B cell (primary cell): ENCODE data around the gene VAMP4. TPM values are rescaled to one million over a fixed set of nuclear protein-coding genes. Genes with fewer than 3 reads are reported as not detected.
"Not testable (repeated sequence)": the region's sequence is repeated elsewhere in the genome, so short reads cannot be mapped to it uniquely, and the experiment has no call there.

Source experiments
- ATAC-seq: fragments of 200-7000 bp; cut with Tn5 transposase; one replicate; pipeline ENCODE4 v1.10.0; 2021; ENCODE audit warnings: low read depth, mild to moderate bottlenecking, moderate number of reproducible peaks, moderate library complexity
- CTCF ChIA-PET: fragments of 350-600 bp; sonication (Branson Sonifier 250); formaldehyde crosslinking; loops from one replicate; lab custom pipeline; 2021; ENCODE audit warnings: antibody characterized with exemption, inconsistent platforms; lab: Charles Lee
- POLR2A ChIA-PET: fragments of 350-600 bp; sonication (Branson Sonifier 250); formaldehyde crosslinking; loops from one replicate; lab custom pipeline; 2021; ENCODE audit warnings: antibody characterized with exemption; lab: Charles Lee
- DNase-seq: peaks from one replicate; pipeline ENCODE4 v3.0.0; 2013
- H2AFZ ChIP-seq: 2 replicates; pipeline ENCODE4 v1.6.1; 2012; ENCODE audit warnings: mild to moderate bottlenecking, low read depth, low read length; ENCODE audit not compliant: insufficient read depth, poor library complexity, severe bottlenecking
- H3K27ac ChIP-seq, 2 donors: 1 replicate in 1 of 2; 2 replicates in 1 of 2; pipeline ENCODE4 v1.5.1; 2012 to 2013; ENCODE audit warnings: low read length in 2 of 2, mild to moderate bottlenecking in 2 of 2, moderate library complexity in 1 of 2
- H3K27me3 ChIP-seq, 4 experiments: fragments of 200-600 bp in 1 of 4; sonication (generic) in 1 of 4; replicated peaks in 1 of 4; 1 replicate in 2 of 4; 2 replicates in 2 of 4; pipeline versions ENCODE4 v1.6.1 to v1.7.0; 2013 to 2016; ENCODE audit warnings: low read length in 3 of 4, mild to moderate bottlenecking in 2 of 4, mixed read lengths in 1 of 4, moderate library complexity in 1 of 4; ENCODE audit not compliant: insufficient read depth in 4 of 4, control insufficient read depth in 3 of 4; ENCODE audit errors: control extremely low read depth in 1 of 4
- H3K36me3 ChIP-seq, 2 experiments: replicated peaks in 1 of 2; 1 replicate in 1 of 2; 2 replicates in 1 of 2; pipeline versions ENCODE4 v1.6.1 to v1.7.1; 2013; ENCODE audit warnings: low read length in 1 of 2; ENCODE audit not compliant: insufficient read depth in 2 of 2, control insufficient read depth in 1 of 2; ENCODE audit errors: control extremely low read depth in 1 of 2, extremely low read depth in 1 of 2
- H3K4me1 ChIP-seq, 2 donors: fragments of 200-600 bp in 1 of 2; sonication (generic) in 1 of 2; 1 replicate in 1 of 2; 2 replicates in 1 of 2; pipeline versions ENCODE4 v1.5.1 to v1.6.1; 2013 to 2017; ENCODE audit warnings: low read length in 2 of 2; ENCODE audit not compliant: control insufficient read depth in 2 of 2, insufficient read depth in 2 of 2
- H3K4me2 ChIP-seq: replicated peaks from 2 replicates; pipeline ENCODE3; 2012; ENCODE audit warnings: mild to moderate bottlenecking, low read depth, low read length; ENCODE audit not compliant: poor library complexity, severe bottlenecking
- H3K4me3 ChIP-seq, 5 experiments: fragments of 200-600 bp in 1 of 5; sonication (generic) in 1 of 5; 1 replicate in 3 of 5; 2 replicates in 2 of 5; pipeline versions ENCODE4 v1.5.1 to v1.7.0; 2011 to 2016; ENCODE audit warnings: low read length in 4 of 5, mild to moderate bottlenecking in 4 of 5, low read depth in 2 of 5, control low read depth in 1 of 5, moderate library complexity in 1 of 5; ENCODE audit not compliant: insufficient read depth in 1 of 5; ENCODE audit errors: control extremely low read depth in 1 of 5, extremely low read depth in 1 of 5
- H3K79me2 ChIP-seq: fragments of 200-600 bp; sonication (generic); one replicate; pipeline ENCODE4 v1.6.0; 2016; ENCODE audit warnings: low read length; ENCODE audit not compliant: control insufficient read depth, insufficient read depth
- H3K9ac ChIP-seq: fragments of 200-600 bp; sonication (generic); 2 replicates; pipeline ENCODE4 v1.6.1; 2017; ENCODE audit warnings: mild to moderate bottlenecking, low read length, moderate library complexity
- H3K9me3 ChIP-seq, 3 donors: one replicate each; pipeline versions ENCODE4 v1.6.1 to v1.7.1; 2013; ENCODE audit warnings: low read length in 2 of 3; ENCODE audit not compliant: control insufficient read depth in 2 of 3, insufficient read depth in 1 of 3; ENCODE audit errors: control extremely low read depth in 1 of 3
- H4K20me1 ChIP-seq: 2 replicates; pipeline ENCODE4 v1.6.0; 2012; ENCODE audit warnings: mild to moderate bottlenecking, low read length; ENCODE audit not compliant: insufficient read depth, control insufficient read depth, poor library complexity, severe bottlenecking
- H3K27ac Mint-ChIP-seq: one replicate; pipeline ENCODE4 v1.8.0; 2021; ENCODE audit warnings: mixed read lengths
- H3K27me3 Mint-ChIP-seq: one replicate; pipeline ENCODE4 v1.8.0; 2021; ENCODE audit warnings: mixed read lengths
- H3K4me1 Mint-ChIP-seq: one replicate; pipeline ENCODE4 v1.8.0; 2021; ENCODE audit warnings: mixed read lengths
- H3K4me3 Mint-ChIP-seq: one replicate; pipeline ENCODE4 v1.8.0; 2021; ENCODE audit warnings: mixed read lengths
- H3K9me3 Mint-ChIP-seq: one replicate; pipeline ENCODE4 v1.8.0; 2022; ENCODE audit warnings: mixed read lengths; ENCODE audit not compliant: insufficient read depth
- EZH2 ChIP-seq: IDR thresholded peaks from 2 replicates; pipeline ENCODE4 v1.6.1; 2012; ENCODE audit warnings: borderline replicate concordance, low read depth, mild to moderate bottlenecking, moderate library complexity, low read length; ENCODE audit not compliant: insufficient read depth, poor library complexity, severe bottlenecking
- WGBS: methylation state at CpG from one replicate; pipeline ENCODE4 v1.1.5; 2013; ENCODE audit warnings: missing lambda C conversion rate; ENCODE audit not compliant: insufficient coverage; 5-methylcytosine and 5-hydroxymethylcytosine counted together
- intact Hi-C: fragments of 100-400 bp; cut with micrococcal nuclease; formaldehyde crosslinking; loops from one replicate; pipeline ENCODE4 v1.10.0; 2022
- polyA plus RNA-seq: library from polyadenylated mRNA; depleted of rRNA; stranded (reverse); fragments of >200 nt; gene quantifications from 2 replicates; pipeline ENCODE4 v1.2.3, GENCODE V29; 2012
- total RNA-seq, 2 donors: library from RNA; stranded (reverse); fragments of 120-200 nt in 1 of 2; gene quantifications; 1 replicate in 1 of 2; 2 replicates in 1 of 2; pipeline versions ENCODE4 v1.2.3 to v1.2.4, GENCODE V29; 2013 to 2022
- TF ChIP-seq, protein P1 (sequence below): fragments of 200-600 bp; IDR thresholded peaks from one replicate; pipeline ENCODE4 v1.8.0; 2022; ENCODE audit warnings: antibody characterized with exemption, mild to moderate bottlenecking

VAMP4 gene
- total and polyA plus RNA-seq, 2 donors (not counting 1 experiment from before 2014, with no cell fraction given) = 11.6 to 21.8 TPM

DNA sequence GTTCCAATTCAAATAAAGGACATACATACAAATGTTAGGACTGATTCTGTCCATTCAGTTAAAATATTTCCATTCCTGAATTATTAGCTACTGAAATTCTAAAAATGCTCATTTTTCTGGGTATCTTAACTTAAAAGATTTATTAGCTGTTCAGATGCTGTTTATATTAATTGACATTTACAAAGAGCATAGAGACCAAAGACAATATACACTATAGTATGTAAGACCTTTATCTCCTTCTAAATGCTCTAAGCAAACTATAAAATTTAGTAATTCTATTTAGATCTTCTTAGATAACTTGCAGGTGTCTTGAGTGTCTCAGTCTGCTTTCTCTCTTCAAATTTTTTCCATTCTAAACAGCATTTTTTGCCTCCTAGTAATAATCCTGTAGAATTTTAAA is 39.3 kb downstream of the VAMP4 start:
- Histone ChIP-seq H3K4me3 (no peak overlapping the region), H3K9me3 (no peaks in the 10 kb centered on the region), H3K27me3 (no peaks in the 10 kb centered on the region), H3K9ac (no peak overlapping the region), H4K20me1 (no peaks in the 10 kb centered on the region), H3K79me2 (no peaks in the 10 kb centered on the region), H3K4me2 (no peak overlapping the region), H3K27ac (no peak overlapping the region), H2AFZ (no peak overlapping the region), H3K4me1 (no peaks in the 10 kb centered on the region), H3K36me3 (peaks cover 6 to 24% of the 10 kb centered on the region in 2 experiments)
- DNase-seq (no peak), ATAC-seq (no peak)
- CTCF ChIA-PET = no interaction called here
- POLR2A ChIA-PET = no interaction called here
- Mint-ChIP-seq H3K27me3 (no peaks in the 10 kb centered on the region), H3K4me1 (no peaks in the 10 kb centered on the region), H3K27ac (no peak overlapping the region), H3K9me3 (no peaks in the 10 kb centered on the region), H3K4me3 (no peak overlapping the region)
- intact Hi-C loops = no loop called here
- TF ChIP-seq, protein P1, sequence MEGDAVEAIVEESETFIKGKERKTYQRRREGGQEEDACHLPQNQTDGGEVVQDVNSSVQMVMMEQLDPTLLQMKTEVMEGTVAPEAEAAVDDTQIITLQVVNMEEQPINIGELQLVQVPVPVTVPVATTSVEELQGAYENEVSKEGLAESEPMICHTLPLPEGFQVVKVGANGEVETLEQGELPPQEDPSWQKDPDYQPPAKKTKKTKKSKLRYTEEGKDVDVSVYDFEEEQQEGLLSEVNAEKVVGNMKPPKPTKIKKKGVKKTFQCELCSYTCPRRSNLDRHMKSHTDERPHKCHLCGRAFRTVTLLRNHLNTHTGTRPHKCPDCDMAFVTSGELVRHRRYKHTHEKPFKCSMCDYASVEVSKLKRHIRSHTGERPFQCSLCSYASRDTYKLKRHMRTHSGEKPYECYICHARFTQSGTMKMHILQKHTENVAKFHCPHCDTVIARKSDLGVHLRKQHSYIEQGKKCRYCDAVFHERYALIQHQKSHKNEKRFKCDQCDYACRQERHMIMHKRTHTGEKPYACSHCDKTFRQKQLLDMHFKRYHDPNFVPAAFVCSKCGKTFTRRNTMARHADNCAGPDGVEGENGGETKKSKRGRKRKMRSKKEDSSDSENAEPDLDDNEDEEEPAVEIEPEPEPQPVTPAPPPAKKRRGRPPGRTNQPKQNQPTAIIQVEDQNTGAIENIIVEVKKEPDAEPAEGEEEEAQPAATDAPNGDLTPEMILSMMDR = no peak
- TF ChIP-seq EZH2 = no peak

DNA sequence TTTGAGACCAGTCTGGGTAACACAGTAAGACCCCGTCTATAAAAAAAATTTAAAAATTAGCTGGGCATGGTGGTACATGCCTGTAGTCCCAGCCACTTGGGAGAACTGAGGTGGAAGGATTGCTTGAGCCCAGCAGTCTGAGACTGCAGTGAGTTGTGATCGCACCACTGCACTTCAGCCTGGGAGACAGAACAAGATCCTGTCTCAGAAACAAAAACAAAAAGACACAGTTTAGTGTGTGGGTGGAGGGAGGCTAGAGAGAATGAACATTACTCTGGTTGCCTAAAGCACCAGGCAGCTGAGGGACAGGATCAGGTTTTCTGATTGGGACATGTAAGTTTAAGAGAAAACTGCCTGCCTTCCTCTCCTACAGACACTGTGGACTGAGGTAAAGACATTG is 42.3 kb downstream of the VAMP4 start:
- no peak overlapping the region for H3K27ac Mint-ChIP-seq
- Histone ChIP-seq H3K9ac (no peak overlapping the region), H3K79me2 (no peaks in the 10 kb centered on the region), H3K27ac (no peak overlapping the region), H4K20me1 (no peaks in the 10 kb centered on the region), H3K4me1 (no peaks in the 10 kb centered on the region), H3K9me3 (peaks cover 0 to 3% (median 0%) of the 10 kb centered on the region in 3 donors), H2AFZ (no peak overlapping the region), H3K4me2 (no peak overlapping the region), H3K4me3 (no peak overlapping the region), H3K27me3 (no peaks in the 10 kb centered on the region), H3K36me3 (peaks cover 2 to 8% of the 10 kb centered on the region in 2 experiments)
- POLR2A ChIA-PET = no interaction called here
- intact Hi-C loops = no loop called here
- H3K27me3 Mint-ChIP-seq = no peaks in the 10 kb centered on the region
- CTCF ChIA-PET = interaction anchor here (0.9 kb wide), 1 partner anchor 752 kb away, joined by 3 read pairs; no protein-coding TSS in a partner anchor
- peaks cover 8% of the 10 kb centered on the region for H3K9me3 Mint-ChIP-seq
- H3K4me3 Mint-ChIP-seq = no peak overlapping the region
- no peak for TF ChIP-seq EZH2
- TF ChIP-seq, protein P1 = no peak
- no peak for DNase-seq
- ATAC-seq = no peak
- H3K4me1 Mint-ChIP-seq = no peaks in the 10 kb centered on the region
- 100% methylated on average over 1 of the region's 2 CpGs for WGBS

DNA sequence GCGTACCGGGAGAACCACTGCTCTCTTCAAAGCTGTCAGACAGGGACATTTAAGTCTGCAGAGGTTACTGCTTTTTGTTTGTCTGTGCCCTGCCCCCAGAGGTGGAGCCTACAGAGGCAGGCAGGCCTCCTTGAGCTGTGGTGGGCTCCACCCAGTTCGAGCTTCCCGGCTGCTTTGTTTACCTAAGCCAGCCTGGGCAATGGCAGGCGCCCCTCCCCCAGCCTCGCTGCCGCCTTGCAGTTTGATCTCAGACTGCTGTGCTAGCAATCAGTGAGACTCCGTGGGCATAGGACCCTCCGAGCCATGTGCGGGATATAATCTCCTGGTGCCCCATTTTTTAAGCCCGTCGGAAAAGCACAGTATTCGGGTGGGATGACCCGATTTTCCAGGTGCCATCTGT is 46.1 kb downstream of the VAMP4 start:
- H3K4me3 Mint-ChIP-seq, H3K27ac ChIP-seq, H3K27ac Mint-ChIP-seq, H4K20me1 ChIP-seq, ATAC-seq, H3K27me3 ChIP-seq, H3K9me3 ChIP-seq, H3K4me1 Mint-ChIP-seq, H3K4me1 ChIP-seq, H3K4me2 ChIP-seq, H3K27me3 Mint-ChIP-seq, POLR2A ChIA-PET, H3K79me2 ChIP-seq, CTCF ChIA-PET, H3K4me3 ChIP-seq, H3K9me3 Mint-ChIP-seq, H3K36me3 ChIP-seq, DNase-seq, H2AFZ ChIP-seq, intact Hi-C loops, H3K9ac ChIP-seq: not testable (repeated sequence)
- WGBS = 100% methylated on average over 7 of the region's 14 CpGs
